Bone marrow (tissue), 2 donors: ENCODE measurements around the gene SYNGR3.

Source experiments
- DNase-seq, 2 donors: peaks; one replicate each; lab custom pipeline; 2025; lab: John Stamatoyannopoulos, UW

Gene SYNGR3

GRCh38 chr16:2042171-2042985 lies 52.6 kb downstream of the SYNGR3 start:
- DNase-seq: no peak

DNA sequence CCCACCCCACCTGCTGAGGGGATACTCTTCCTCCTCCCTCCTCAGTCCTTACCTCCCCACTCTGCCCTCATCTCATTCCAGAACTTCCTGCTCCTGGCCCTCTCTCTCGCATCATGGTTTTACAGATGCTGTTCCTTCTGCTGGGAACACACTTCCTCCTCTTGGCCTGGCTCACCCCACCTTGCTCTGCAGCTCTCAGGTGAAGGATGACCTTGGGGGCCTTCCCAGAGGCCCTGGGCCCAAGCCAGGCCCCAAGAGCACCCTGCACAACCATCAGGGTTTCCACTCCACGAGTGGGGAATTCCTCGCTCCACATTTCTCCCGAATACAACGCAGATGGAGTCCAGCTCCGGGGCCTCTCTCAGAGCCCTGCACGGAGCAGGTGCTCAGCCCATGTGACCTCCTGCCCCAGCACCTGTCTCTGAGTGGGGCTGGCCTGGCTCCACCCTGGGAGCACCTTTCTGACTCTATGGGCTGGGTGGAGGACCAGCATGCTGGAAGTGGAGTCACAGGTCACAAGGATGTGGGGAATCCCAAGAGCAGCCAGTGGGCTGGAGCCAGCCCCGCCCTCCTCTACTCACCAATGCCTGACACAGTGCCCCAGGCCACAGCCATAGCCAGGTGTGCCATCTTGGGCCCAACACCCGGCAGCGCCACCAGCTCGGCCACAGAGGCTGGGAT lies 53.4 kb downstream of the SYNGR3 start:
- no peak for DNase-seq
